Bone marrow (tissue), 2 donors: Measurements from ENCODE around the gene NKG7.

ENCODE experiments used
- DNase-seq, 2 donors: peaks; one replicate each; lab custom pipeline; 2025; lab: John Stamatoyannopoulos, UW

The NKG7 gene

GRCh38 chr19:51391073-51391611 is 18.7 kb upstream of the NKG7 start:
- DNase-seq, result no peak

GRCh38 chr19:51389143-51389542 is 16.7 kb upstream of the NKG7 start:
- DNase-seq, result no peak

GRCh38 chr19:51387924-51388389 is 15.5 kb upstream of the NKG7 start, which contains the start of gene LIM2:
LIM2 (minus strand) TSS chr19:51387974; CDS start chr19:51387443, 531 bp downstream.
- DNase-seq, result no peak

GRCh38 chr19:51386882-51387520 is 14.5 kb upstream of the NKG7 start:
- no peak for DNase-seq

GRCh38 chr19:51382004-51382403 is 9.6 kb upstream of the NKG7 start:
- DNase-seq, result no peak

- DNase-seq, result no peak
Observed at GRCh38 chr19:51380379-51380778, 7.9 kb upstream of the NKG7 start.

- DNase-seq, result no peak
Observed at GRCh38 chr19:51377422-51377821, 5.0 kb upstream of the NKG7 start.

GRCh38 chr19:51375504-51376221 is 3.2 kb upstream of the NKG7 start:
- DNase-seq, result peak in 1 of 2 donors; percentile 7

- no peak for DNase-seq
Observed at GRCh38 chr19:51372021-51372648, 319 bp downstream of the NKG7 start.

GRCh38 chr19:51371186-51371690 is 1.2 kb downstream of the NKG7 start:
- no peak for DNase-seq

GRCh38 chr19:51370230-51370629 is 2.2 kb downstream of the NKG7 start:
- DNase-seq, result no peak

- DNase-seq, result no peak
Observed at GRCh38 chr19:51368366-51369282, 3.8 kb downstream of the NKG7 start, which contains the start of gene CLDND2. CLDND2 (minus strand) TSS chr19:51369003; CDS start chr19:51368577, 426 bp downstream.

- peak; percentile 96 to 98 for DNase-seq
Observed at GRCh38 chr19:51367565-51368365, 4.7 kb downstream of the NKG7 start.

GRCh38 chr19:51367255-51367564 is 5.2 kb downstream of the NKG7 start:
- DNase-seq, result peak in 1 of 2 donors; percentile 66

- DNase-seq, result peak; percentile 77 to 93
Observed at GRCh38 chr19:51366389-51367254, 5.8 kb downstream of the NKG7 start.

- no peak for DNase-seq
Observed at GRCh38 chr19:51365965-51366388, 6.5 kb downstream of the NKG7 start, which contains the start of gene ETFB. ETFB (minus strand) TSS chr19:51366388; CDS start chr19:51366326, 62 bp downstream.

GRCh38 chr19:51365211-51365964 is 7.1 kb downstream of the NKG7 start:
- DNase-seq, result peak; percentile 22 to 32
